Central memory CD8-positive, alpha-beta T cell (primary cell): ENCODE data around the gene PTGR1.
A peak's percentile ranks its signal among the peaks of the same experiment; 100 is the strongest.
"Not testable (repeated sequence)": the region's sequence is repeated elsewhere in the genome, so short reads cannot be mapped to it uniquely, and the experiment has no call there.

Experiments
- ATAC-seq: fragments of 150-1000 bp; cut with Tn5 transposase; replicated peaks from 2 replicates; pipeline ENCODE4 v1.10.0; 2022; ENCODE audit warnings: mild to moderate bottlenecking, moderate FRiP score, moderate number of reproducible peaks; ENCODE audit not compliant: poor library complexity, severe bottlenecking; ENCODE audit errors: extremely low read depth
- DNase-seq, 2 donors: peaks; one replicate each; pipeline ENCODE4 v3.0.0; 2021; ENCODE audit warnings: low spot score in 2 of 2
- H3K27ac Mint-ChIP-seq: one replicate; pipeline ENCODE4 v1.8.0; 2022; ENCODE audit warnings: low read depth, mild to moderate bottlenecking, moderate library complexity, mixed read lengths
- H3K27me3 Mint-ChIP-seq: one replicate; pipeline ENCODE4 v1.8.0; 2022; ENCODE audit warnings: mixed read lengths
- H3K36me3 Mint-ChIP-seq: one replicate; pipeline ENCODE4 v1.8.0; 2022; ENCODE audit warnings: mild to moderate bottlenecking, moderate library complexity, mixed read lengths; ENCODE audit not compliant: insufficient read depth
- H3K4me1 Mint-ChIP-seq: one replicate; pipeline ENCODE4 v1.8.0; 2022; ENCODE audit warnings: mixed read lengths
- H3K4me3 Mint-ChIP-seq: one replicate; pipeline ENCODE4 v1.8.0; 2022; ENCODE audit warnings: mild to moderate bottlenecking, moderate library complexity, mixed read lengths
- H3K9me3 Mint-ChIP-seq: one replicate; pipeline ENCODE4 v1.8.0; 2022; ENCODE audit warnings: mixed read lengths

The PTGR1 gene

GRCh38 chr9:111604054-111604615, 4.7 kb upstream of the PTGR1 start:
- Mint-ChIP-seq H3K27me3 (peaks cover 50% of the 10 kb centered on the region), H3K36me3 (no peaks in the 10 kb centered on the region), H3K4me1 (peaks cover 5% of the 10 kb centered on the region), H3K4me3 (no peak overlapping the region), H3K9me3 (no peaks in the 10 kb centered on the region), H3K27ac (no peak overlapping the region)
- DNase-seq = no peak
- ATAC-seq = no peak

GRCh38 chr9:111603041-111603440, 3.6 kb upstream of the PTGR1 start:
- Mint-ChIP-seq H3K9me3 (no peaks in the 10 kb centered on the region), H3K4me1 (peaks cover 13% of the 10 kb centered on the region), H3K4me3 (no peak overlapping the region), H3K27ac (no peak overlapping the region), H3K27me3 (peaks cover 54% of the 10 kb centered on the region), H3K36me3 (peaks cover 1% of the 10 kb centered on the region)
- DNase-seq = no peak
- ATAC-seq = no peak

- DNase-seq = no peak
- Mint-ChIP-seq H3K27me3 (peaks cover 58% of the 10 kb centered on the region), H3K4me3 (no peak overlapping the region), H3K9me3 (no peaks in the 10 kb centered on the region), H3K36me3 (peaks cover 1% of the 10 kb centered on the region), H3K4me1 (peaks cover 20% of the 10 kb centered on the region), H3K27ac (no peak overlapping the region)
- no peak for ATAC-seq
These were observed 2.0 kb upstream of the PTGR1 start for GRCh38 chr9:111601237-111602018.

- Mint-ChIP-seq H3K4me3 (peak overlapping the region; percentile 81), H3K36me3 (peaks cover 1% of the 10 kb centered on the region), H3K9me3 (no peaks in the 10 kb centered on the region), H3K27ac (no peak overlapping the region), H3K27me3 (peaks cover 58% of the 10 kb centered on the region), H3K4me1 (peaks cover 20% of the 10 kb centered on the region)
- ATAC-seq (no peak), DNase-seq (no peak)
These were observed 502 bp upstream of the PTGR1 start for GRCh38 chr9:111599955-111600343.

- Mint-ChIP-seq H3K9me3 (no peaks in the 10 kb centered on the region), H3K27me3 (peaks cover 58% of the 10 kb centered on the region), H3K36me3 (peaks cover 1% of the 10 kb centered on the region), H3K4me3 (peak overlapping the region; percentile 81), H3K27ac (no peak overlapping the region), H3K4me1 (peaks cover 20% of the 10 kb centered on the region)
- no peak for DNase-seq
- ATAC-seq = no peak
These were observed 735 bp downstream of the PTGR1 start for GRCh38 chr9:111598733-111599091.

GRCh38 chr9:111597852-111598732, 1.4 kb downstream of the PTGR1 start:
- peak in 1 of 2 donors; percentile 27 for DNase-seq

GRCh38 chr9:111588846-111589245, 10.6 kb downstream of the PTGR1 start:
- Mint-ChIP-seq H3K4me1 (no peaks in the 10 kb centered on the region), H3K4me3 (no peak overlapping the region), H3K27ac (no peak overlapping the region), H3K36me3 (no peaks in the 10 kb centered on the region), H3K9me3 (no peaks in the 10 kb centered on the region), H3K27me3 (peaks cover 17% of the 10 kb centered on the region)
- no peak for ATAC-seq
- no peak for DNase-seq

More at GRCh38 chr9:111597852-111598732, 1.4 kb downstream of the PTGR1 start:
- ATAC-seq = peak; percentile 64
- Mint-ChIP-seq H3K27me3 (peaks cover 58% of the 10 kb centered on the region), H3K9me3 (no peaks in the 10 kb centered on the region), H3K4me1 (peaks cover 20% of the 10 kb centered on the region), H3K27ac (no peak overlapping the region), H3K36me3 (peaks cover 1% of the 10 kb centered on the region), H3K4me3 (peak overlapping the region; percentile 81)

- Mint-ChIP-seq H3K27ac (no peak overlapping the region), H3K4me3 (no peak overlapping the region), H3K4me1 (no peaks in the 10 kb centered on the region), H3K9me3 (no peaks in the 10 kb centered on the region), H3K27me3 (peaks cover 9% of the 10 kb centered on the region), H3K36me3 (no peaks in the 10 kb centered on the region)
- DNase-seq (no peak), ATAC-seq (no peak)
These were observed 13.1 kb downstream of the PTGR1 start for GRCh38 chr9:111586378-111586777.

- Mint-ChIP-seq H3K4me1 (no peaks in the 10 kb centered on the region), H3K27ac (no peak overlapping the region), H3K9me3 (no peaks in the 10 kb centered on the region), H3K4me3 (no peak overlapping the region), H3K36me3 (no peaks in the 10 kb centered on the region), H3K27me3 (peaks cover 21% of the 10 kb centered on the region)
- DNase-seq (no peak), ATAC-seq (no peak)
These were observed 16.6 kb downstream of the PTGR1 start for GRCh38 chr9:111582888-111583287.

- H3K27ac Mint-ChIP-seq = no peak overlapping the region
- H3K9me3 Mint-ChIP-seq = peaks cover 17% of the 10 kb centered on the region
- DNase-seq = no peak
- no peak for ATAC-seq
- no peaks in the 10 kb centered on the region for H3K36me3 Mint-ChIP-seq
- H3K4me1 Mint-ChIP-seq = no peaks in the 10 kb centered on the region
- H3K4me3 Mint-ChIP-seq = no peak overlapping the region
- peaks cover 53% of the 10 kb centered on the region for H3K27me3 Mint-ChIP-seq
These were observed 26.4 kb downstream of the PTGR1 start for GRCh38 chr9:111572950-111573604.

- H3K27ac Mint-ChIP-seq, H3K36me3 Mint-ChIP-seq, ATAC-seq, H3K4me3 Mint-ChIP-seq, H3K4me1 Mint-ChIP-seq, DNase-seq: not testable (repeated sequence)
- Mint-ChIP-seq H3K9me3 (peaks cover 24% of the 10 kb centered on the region), H3K27me3 (peaks cover 22% of the 10 kb centered on the region)
These were observed 31.3 kb downstream of the PTGR1 start for GRCh38 chr9:111568127-111568526.

GRCh38 chr9:111566234-111566633, 33.2 kb downstream of the PTGR1 start:
- H3K27ac Mint-ChIP-seq = no peak overlapping the region
- H3K4me3 Mint-ChIP-seq = no peak overlapping the region
- ATAC-seq = no peak

More at GRCh38 chr9:111566234-111566633, 33.2 kb downstream of the PTGR1 start:
- Mint-ChIP-seq H3K36me3 (peaks cover 2% of the 10 kb centered on the region), H3K27me3 (peaks cover 21% of the 10 kb centered on the region), H3K4me1 (no peaks in the 10 kb centered on the region), H3K9me3 (peaks cover 24% of the 10 kb centered on the region)
- no peak for DNase-seq
